Activated CD8-positive, alpha-beta memory T cell treated with anti-CD3 and anti-CD28 coated beads, Interleukin-2, amount 10 ng/mL, durations not matched to agents 7 days and 5 days (primary cell): Measurements from ENCODE around the gene ENAM. TPM values are rescaled to one million over a fixed set of nuclear protein-coding genes. Genes with fewer than 3 reads are reported as not detected.
"Not testable (repeated sequence)": the region's sequence is repeated elsewhere in the genome, so short reads cannot be mapped to it uniquely, and the experiment has no call there.

Experiments used
- ATAC-seq: fragments of 150-1000 bp; cut with Tn5 transposase; one replicate; pipeline ENCODE4 v1.10.0; 2021; ENCODE audit warnings: moderate library complexity
- CTCF ChIA-PET: fragments of 350-600 bp; sonication (Branson Sonifier 250); formaldehyde crosslinking; loops from one replicate; lab custom pipeline; 2021; ENCODE audit warnings: antibody characterized with exemption; lab: Charles Lee
- DNase-seq: peaks from one replicate; pipeline ENCODE4 v3.0.0-alpha.2; 2020
- H3K27ac Mint-ChIP-seq: one replicate; pipeline ENCODE4 v1.8.0; 2021; ENCODE audit warnings: mild to moderate bottlenecking, mixed read lengths
- H3K27me3 Mint-ChIP-seq: one replicate; pipeline ENCODE4 v1.8.0; 2021; ENCODE audit warnings: mixed read lengths
- H3K36me3 Mint-ChIP-seq: one replicate; pipeline ENCODE4 v1.8.0; 2021; ENCODE audit warnings: mild to moderate bottlenecking, mixed read lengths
- H3K4me1 Mint-ChIP-seq: one replicate; pipeline ENCODE4 v1.8.0; 2021; ENCODE audit warnings: mixed read lengths
- H3K4me3 Mint-ChIP-seq: one replicate; pipeline ENCODE4 v1.8.0; 2021; ENCODE audit warnings: mild to moderate bottlenecking, moderate library complexity, mixed read lengths
- H3K9me3 Mint-ChIP-seq: one replicate; pipeline ENCODE4 v1.8.0; 2022; ENCODE audit warnings: low read depth, mixed read lengths
- total RNA-seq, 2 experiments: library from RNA; stranded (reverse); gene quantifications; one replicate each; pipeline ENCODE4 v1.2.3, GENCODE V29; 2021

The ENAM gene
- total RNA-seq, 2 experiments from 2014 or later, result not detected

GRCh38 chr4:70640192-70640591 lies 11.6 kb downstream of the ENAM start:
- H3K4me1 Mint-ChIP-seq, result peaks cover 3% of the 10 kb centered on the region
- H3K4me3 Mint-ChIP-seq, result no peak overlapping the region
- DNase-seq, result no peak
- H3K9me3 Mint-ChIP-seq, result no peaks in the 10 kb centered on the region
- peak; percentile 27 for ATAC-seq
- CTCF ChIA-PET, result interaction anchor here (0.7 kb wide), 1 partner anchor 99 kb away, joined by 3 read pairs; no protein-coding TSS in a partner anchor
- H3K36me3 Mint-ChIP-seq, result no peaks in the 10 kb centered on the region
- peaks cover 8% of the 10 kb centered on the region for H3K27me3 Mint-ChIP-seq
- no peak overlapping the region for H3K27ac Mint-ChIP-seq

- H3K4me3 Mint-ChIP-seq, H3K36me3 Mint-ChIP-seq, ATAC-seq, H3K9me3 Mint-ChIP-seq, DNase-seq, H3K27ac Mint-ChIP-seq, CTCF ChIA-PET: not testable (repeated sequence)
- peaks cover 11% of the 10 kb centered on the region for H3K27me3 Mint-ChIP-seq
- peaks cover 11% of the 10 kb centered on the region for H3K4me1 Mint-ChIP-seq
Measured at GRCh38 chr4:70650741-70651140, 22.2 kb downstream of the ENAM start.

- CTCF ChIA-PET, result interaction anchor here (0.6 to 1.5 kb wide), 20 partner anchors 8 to 532 kb away, joined by 3 to 9 read pairs (median 4); partner anchors contain the start of genes DCK and MOB1B
- no peak overlapping the region for H3K27ac Mint-ChIP-seq
- no peaks in the 10 kb centered on the region for H3K36me3 Mint-ChIP-seq
- H3K9me3 Mint-ChIP-seq, result no peaks in the 10 kb centered on the region
- DNase-seq, result no peak
- peaks cover 11% of the 10 kb centered on the region for H3K4me1 Mint-ChIP-seq
- H3K27me3 Mint-ChIP-seq, result peaks cover 11% of the 10 kb centered on the region
- no peak overlapping the region for H3K4me3 Mint-ChIP-seq
- ATAC-seq, result peak; percentile 61
Measured at GRCh38 chr4:70651864-70652506, 23.4 kb downstream of the ENAM start.

GRCh38 chr4:70654605-70655011 lies 26.1 kb downstream of the ENAM start:
- no peak for DNase-seq
- Mint-ChIP-seq H3K4me3 (no peak overlapping the region), H3K9me3 (no peaks in the 10 kb centered on the region), H3K36me3 (no peaks in the 10 kb centered on the region), H3K27me3 (peaks cover 8% of the 10 kb centered on the region), H3K27ac (no peak overlapping the region), H3K4me1 (peaks cover 6% of the 10 kb centered on the region)
- no peak for ATAC-seq
- CTCF ChIA-PET, result interaction anchor here (1.0 kb wide), 1 partner anchor 35 kb away, joined by 3 read pairs; no protein-coding TSS in a partner anchor

GRCh38 chr4:70657326-70657725 lies 28.8 kb downstream of the ENAM start:
- Mint-ChIP-seq H3K36me3 (no peaks in the 10 kb centered on the region), H3K27ac (no peak overlapping the region), H3K4me3 (no peak overlapping the region), H3K9me3 (no peaks in the 10 kb centered on the region), H3K4me1 (peaks cover 17% of the 10 kb centered on the region), H3K27me3 (peaks cover 8% of the 10 kb centered on the region)
- CTCF ChIA-PET, result interaction anchor here (0.9 to 1.2 kb wide), 2 partner anchors 10 to 30 kb away, joined by 3 read pairs; no protein-coding TSS in a partner anchor
- no peak for ATAC-seq
- DNase-seq, result no peak

GRCh38 chr4:70658418-70658817 lies 29.9 kb downstream of the ENAM start:
- Mint-ChIP-seq H3K4me1 (peaks cover 17% of the 10 kb centered on the region), H3K27ac (no peak overlapping the region), H3K9me3 (no peaks in the 10 kb centered on the region), H3K27me3 (peaks cover 8% of the 10 kb centered on the region), H3K36me3 (no peaks in the 10 kb centered on the region), H3K4me3 (no peak overlapping the region)
- no peak for ATAC-seq
- CTCF ChIA-PET, result interaction anchor here (0.7 kb wide), 1 partner anchor 19 kb away, joined by 3 read pairs; no protein-coding TSS in a partner anchor
- DNase-seq, result no peak

- no peak for DNase-seq
- Mint-ChIP-seq H3K36me3 (no peaks in the 10 kb centered on the region), H3K27ac (no peak overlapping the region), H3K4me3 (no peak overlapping the region), H3K4me1 (peaks cover 17% of the 10 kb centered on the region), H3K9me3 (no peaks in the 10 kb centered on the region), H3K27me3 (peaks cover 2% of the 10 kb centered on the region)
- no peak for ATAC-seq
- CTCF ChIA-PET, result interaction anchor here (0.7 to 1.7 kb wide), 2 partner anchors 8 to 507 kb away, joined by 4 to 7 read pairs; no protein-coding TSS in a partner anchor
Measured at GRCh38 chr4:70660106-70660505, 31.6 kb downstream of the ENAM start.

GRCh38 chr4:70661309-70661922 lies 32.9 kb downstream of the ENAM start:
- DNase-seq, result peak; percentile 51
- H3K36me3 Mint-ChIP-seq, H3K4me3 Mint-ChIP-seq, H3K9me3 Mint-ChIP-seq, H3K27me3 Mint-ChIP-seq, H3K27ac Mint-ChIP-seq: not testable (repeated sequence)
- H3K4me1 Mint-ChIP-seq, result peaks cover 17% of the 10 kb centered on the region
- ATAC-seq, result peak; percentile 74
- CTCF ChIA-PET, result interaction anchor here (1.7 kb wide), 1 partner anchor 9 kb away, joined by 7 read pairs; no protein-coding TSS in a partner anchor

GRCh38 chr4:70666369-70666768 lies 37.8 kb downstream of the ENAM start, which contains the start of gene JCHAIN:
Gene JCHAIN, minus strand, starts transcription at chr4:70666508. Its CDS starts 18 bp downstream, at chr4:70666490.
- Mint-ChIP-seq H3K4me1 (peaks cover 11% of the 10 kb centered on the region), H3K9me3 (no peaks in the 10 kb centered on the region), H3K4me3 (no peak within 1 kb of the TSS), H3K27ac (no peak within 1 kb of the TSS), H3K27me3 (peaks cover 12% of the 10 kb centered on the region), H3K36me3 (no peaks in the 10 kb centered on the region)
- CTCF ChIA-PET, result no interaction called here
- DNase-seq (no peak), ATAC-seq (no peak)

- ATAC-seq (no peak), DNase-seq (no peak)
- H3K4me1 Mint-ChIP-seq, result peaks cover 2% of the 10 kb centered on the region
- H3K4me3 Mint-ChIP-seq, result no peak overlapping the region
- no peaks in the 10 kb centered on the region for H3K36me3 Mint-ChIP-seq
- no peak overlapping the region for H3K27ac Mint-ChIP-seq
- no peaks in the 10 kb centered on the region for H3K9me3 Mint-ChIP-seq
- H3K27me3 Mint-ChIP-seq, result peaks cover 14% of the 10 kb centered on the region
- CTCF ChIA-PET, result interaction anchor here (2.5 kb wide), 1 partner anchor 10 kb away, joined by 10 read pairs; no protein-coding TSS in a partner anchor
Measured at GRCh38 chr4:70667740-70668535, 39.4 kb downstream of the ENAM start.

GRCh38 chr4:70670332-70671014 lies 41.9 kb downstream of the ENAM start:
- ATAC-seq, result no peak
- CTCF ChIA-PET, result interaction anchor here (1.3 to 1.5 kb wide), 2 partner anchors 19 to 33 kb away, joined by 5 read pairs; no protein-coding TSS in a partner anchor

GRCh38 chr4:70671091-70671490 lies 42.5 kb downstream of the ENAM start:
- no peaks in the 10 kb centered on the region for H3K9me3 Mint-ChIP-seq
- no peaks in the 10 kb centered on the region for H3K36me3 Mint-ChIP-seq
- ATAC-seq (no peak), DNase-seq (no peak)
- no peak overlapping the region for H3K27ac Mint-ChIP-seq
- peaks cover 30% of the 10 kb centered on the region for H3K27me3 Mint-ChIP-seq
- CTCF ChIA-PET, result interaction anchor here (1.3 to 1.5 kb wide), 2 partner anchors 19 to 33 kb away, joined by 5 read pairs; no protein-coding TSS in a partner anchor
- H3K4me3 Mint-ChIP-seq, result no peak overlapping the region
- H3K4me1 Mint-ChIP-seq, result peaks cover 4% of the 10 kb centered on the region

More at GRCh38 chr4:70670332-70671014, 41.9 kb downstream of the ENAM start:
- no peak overlapping the region for H3K27ac Mint-ChIP-seq
- H3K4me1 Mint-ChIP-seq, result peaks cover 2% of the 10 kb centered on the region
- no peaks in the 10 kb centered on the region for H3K36me3 Mint-ChIP-seq
- H3K27me3 Mint-ChIP-seq, result peaks cover 26% of the 10 kb centered on the region
- H3K9me3 Mint-ChIP-seq, result no peaks in the 10 kb centered on the region
- no peak for DNase-seq
- no peak overlapping the region for H3K4me3 Mint-ChIP-seq
